Loucy (cell line): ENCODE measurements around the gene SCPEP1.
"Not testable (repeated sequence)": the region's sequence is repeated elsewhere in the genome, so short reads cannot be mapped to it uniquely, and the experiment has no call there.

Source experiments
- EZH2phosphoT487 ChIP-seq: fragments of 200-600 bp; IDR thresholded peaks from 2 replicates; pipeline ENCODE4 v1.6.1; 2018; ENCODE audit warnings: antibody characterized with exemption, mild to moderate bottlenecking, moderate library complexity, borderline replicate concordance
- TF ChIP-seq, protein P1 (sequence below): fragments of 200-600 bp; sonication (generic); conservative IDR thresholded peaks from 2 replicates; pipeline ENCODE4 v1.5.1; 2014; ENCODE audit warnings: mild to moderate bottlenecking, antibody characterized with exemption, low read length

GRCh38 chr17:56965241-56965640 is 12.7 kb upstream of the SCPEP1 start:
- TF ChIP-seq, protein P1, sequence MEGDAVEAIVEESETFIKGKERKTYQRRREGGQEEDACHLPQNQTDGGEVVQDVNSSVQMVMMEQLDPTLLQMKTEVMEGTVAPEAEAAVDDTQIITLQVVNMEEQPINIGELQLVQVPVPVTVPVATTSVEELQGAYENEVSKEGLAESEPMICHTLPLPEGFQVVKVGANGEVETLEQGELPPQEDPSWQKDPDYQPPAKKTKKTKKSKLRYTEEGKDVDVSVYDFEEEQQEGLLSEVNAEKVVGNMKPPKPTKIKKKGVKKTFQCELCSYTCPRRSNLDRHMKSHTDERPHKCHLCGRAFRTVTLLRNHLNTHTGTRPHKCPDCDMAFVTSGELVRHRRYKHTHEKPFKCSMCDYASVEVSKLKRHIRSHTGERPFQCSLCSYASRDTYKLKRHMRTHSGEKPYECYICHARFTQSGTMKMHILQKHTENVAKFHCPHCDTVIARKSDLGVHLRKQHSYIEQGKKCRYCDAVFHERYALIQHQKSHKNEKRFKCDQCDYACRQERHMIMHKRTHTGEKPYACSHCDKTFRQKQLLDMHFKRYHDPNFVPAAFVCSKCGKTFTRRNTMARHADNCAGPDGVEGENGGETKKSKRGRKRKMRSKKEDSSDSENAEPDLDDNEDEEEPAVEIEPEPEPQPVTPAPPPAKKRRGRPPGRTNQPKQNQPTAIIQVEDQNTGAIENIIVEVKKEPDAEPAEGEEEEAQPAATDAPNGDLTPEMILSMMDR: not testable (repeated sequence)
- not testable (repeated sequence) for TF ChIP-seq EZH2phosphoT487
